Mesodermal cell (in vitro differentiated cells): ENCODE results near the gene JAG2.
"Not testable (repeated sequence)": the region's sequence is repeated elsewhere in the genome, so short reads cannot be mapped to it uniquely, and the experiment has no call there.

Experiments
- H3K27ac ChIP-seq: 2 replicates; pipeline ENCODE4 v1.7.0; 2013; ENCODE audit warnings: mild to moderate bottlenecking, low read depth, low read length, moderate library complexity; ENCODE audit not compliant: severe bottlenecking
- H3K36me3 ChIP-seq: 2 replicates; pipeline ENCODE4 v1.7.1; 2013; ENCODE audit warnings: mild to moderate bottlenecking, low read length, moderate library complexity; ENCODE audit not compliant: control insufficient read depth, insufficient read depth
- H3K4me1 ChIP-seq: one replicate; pipeline ENCODE4 v1.7.1; 2013; ENCODE audit warnings: mild to moderate bottlenecking, low read length; ENCODE audit not compliant: insufficient read depth, control insufficient read depth, poor library complexity, severe bottlenecking
- H3K4me3 ChIP-seq: 2 replicates; pipeline ENCODE4 v1.7.0; 2013; ENCODE audit warnings: low read length, control low read depth, mild to moderate bottlenecking; ENCODE audit not compliant: insufficient read depth, poor library complexity, severe bottlenecking; ENCODE audit errors: extremely low read depth
- H3K9me3 ChIP-seq: 2 replicates; pipeline ENCODE4 v1.7.1; 2013; ENCODE audit warnings: mild to moderate bottlenecking, low read length, moderate library complexity; ENCODE audit not compliant: control insufficient read depth
- WGBS, 2 experiments: methylation state at CpG; one replicate each; pipeline ENCODE4 v1.1.5; 2013; ENCODE audit warnings: missing lambda C conversion rate in 2 of 2; ENCODE audit not compliant: insufficient coverage in 2 of 2; 5-methylcytosine and 5-hydroxymethylcytosine counted together

JAG2 gene

GRCh38 chr14:105123064-105123665 is 45.4 kb downstream of the JAG2 start:
- Histone ChIP-seq H3K36me3 (no peaks in the 10 kb centered on the region), H3K27ac (no peak overlapping the region), H3K4me1 (no peaks in the 10 kb centered on the region), H3K9me3 (peaks cover 20% of the 10 kb centered on the region), H3K4me3 (no peak overlapping the region)
- 91 to 97% methylated on average over 3 to 5 of the region's 5 CpGs for WGBS, 2 experiments

- no peak overlapping the region for H3K27ac ChIP-seq
- WGBS, 2 experiments: 82 to 100% methylated on average over 1 to 6 of the region's 6 CpGs
- no peaks in the 10 kb centered on the region for H3K4me1 ChIP-seq
Measured at GRCh38 chr14:105120056-105120455, 48.5 kb downstream of the JAG2 start.

GRCh38 chr14:105119408-105120025 is 49.1 kb downstream of the JAG2 start:
- Histone ChIP-seq H3K27ac (no peak overlapping the region), H3K36me3 (no peaks in the 10 kb centered on the region)

More at GRCh38 chr14:105120056-105120455, 48.5 kb downstream of the JAG2 start:
- no peak overlapping the region for H3K4me3 ChIP-seq
- no peaks in the 10 kb centered on the region for H3K36me3 ChIP-seq
- peaks cover 20% of the 10 kb centered on the region for H3K9me3 ChIP-seq

GRCh38 chr14:105118646-105119407 is 49.7 kb downstream of the JAG2 start:
- WGBS, 2 experiments: 85 to 92% methylated on average over 3 to 6 of the region's 11 CpGs
- peaks cover 20% of the 10 kb centered on the region for H3K9me3 ChIP-seq
- H3K4me3 ChIP-seq: no peak overlapping the region
- H3K4me1 ChIP-seq: no peaks in the 10 kb centered on the region
- H3K27ac ChIP-seq: no peak overlapping the region
- no peaks in the 10 kb centered on the region for H3K36me3 ChIP-seq

More at GRCh38 chr14:105119408-105120025, 49.1 kb downstream of the JAG2 start:
- H3K4me3 ChIP-seq: no peak overlapping the region
- H3K9me3 ChIP-seq: peaks cover 20% of the 10 kb centered on the region
- 82 to 88% methylated on average over 12 of the region's 12 CpGs for WGBS, 2 experiments
- H3K4me1 ChIP-seq: no peaks in the 10 kb centered on the region

- no peak overlapping the region for H3K4me3 ChIP-seq
- peaks cover 20% of the 10 kb centered on the region for H3K9me3 ChIP-seq
- no peak overlapping the region for H3K27ac ChIP-seq
- H3K4me1 ChIP-seq: no peaks in the 10 kb centered on the region
- H3K36me3 ChIP-seq: no peaks in the 10 kb centered on the region
- WGBS, 2 experiments: 84 to 100% methylated on average over 7 of the region's 7 CpGs
Measured at GRCh38 chr14:105117710-105118385, 50.7 kb downstream of the JAG2 start.

- no peaks in the 10 kb centered on the region for H3K4me1 ChIP-seq
- H3K9me3 ChIP-seq: peaks cover 19% of the 10 kb centered on the region
- H3K4me3 ChIP-seq: no peak overlapping the region
- WGBS, 2 experiments: 93 to 100% methylated on average over 1 to 2 of the region's 2 CpGs
- no peak overlapping the region for H3K27ac ChIP-seq
- H3K36me3 ChIP-seq: no peaks in the 10 kb centered on the region
Measured at GRCh38 chr14:105117257-105117646, 51.3 kb downstream of the JAG2 start.

- Histone ChIP-seq H3K27ac (no peak overlapping the region), H3K36me3 (no peaks in the 10 kb centered on the region), H3K4me3 (no peak overlapping the region), H3K4me1 (no peaks in the 10 kb centered on the region), H3K9me3 (peaks cover 13% of the 10 kb centered on the region)
- 91 to 93% methylated on average over 5 to 9 of the region's 12 CpGs for WGBS, 2 experiments
Measured at GRCh38 chr14:105116451-105117256, 51.9 kb downstream of the JAG2 start.

- H3K4me3 ChIP-seq, H3K27ac ChIP-seq, H3K9me3 ChIP-seq, H3K36me3 ChIP-seq, H3K4me1 ChIP-seq: not testable (repeated sequence)
- WGBS, 2 experiments: 93 to 96% methylated on average over 7 of the region's 8 CpGs
Measured at GRCh38 chr14:105109243-105109642, 59.3 kb downstream of the JAG2 start.

- peak overlapping the region; percentile 72 for H3K27ac ChIP-seq
Measured at GRCh38 chr14:105108516-105108864, 60.1 kb downstream of the JAG2 start.

More at GRCh38 chr14:105108516-105108864, 60.1 kb downstream of the JAG2 start:
- no peaks in the 10 kb centered on the region for H3K36me3 ChIP-seq
- no peak overlapping the region for H3K4me3 ChIP-seq
- WGBS, 2 experiments: 88 to 94% methylated on average over 3 to 5 of the region's 7 CpGs
- no peaks in the 10 kb centered on the region for H3K4me1 ChIP-seq
- H3K9me3 ChIP-seq: no peaks in the 10 kb centered on the region
